ENCODE results near the gene PHACTR4.

The PHACTR4 gene

GRCh38 chr1:28395181-28395580 lies 25.6 kb downstream of the PHACTR4 start:
- H3K9me3 ChIP-seq (ENCODE audit: control insufficient read depth in 2 of 2, low read length in 2 of 2) = no peaks in the 10 kb centered on the region

GRCh38 chr1:28401760-28402159 lies 32.2 kb downstream of the PHACTR4 start:
- H3K27me3 ChIP-seq (ENCODE audit: control insufficient read depth in 1 of 2, insufficient read depth in 2 of 2, low read length in 2 of 2) = no peaks in the 10 kb centered on the region

More at GRCh38 chr1:28395181-28395580, 25.6 kb downstream of the PHACTR4 start:
- H3K27ac ChIP-seq (ENCODE audit: low read length) = no peak overlapping the region
- H3K4me3 ChIP-seq (ENCODE audit: low read length in 2 of 2) = no peak overlapping the region
- no peaks in the 10 kb centered on the region for H3K4me1 ChIP-seq (ENCODE audit: control insufficient read depth, insufficient read depth, low read length)
- H3K36me3 ChIP-seq (ENCODE audit: control insufficient read depth in 2 of 2, insufficient read depth in 2 of 2, low read length in 2 of 2) = no peaks in the 10 kb centered on the region
- H3K9ac ChIP-seq (ENCODE audit: low read length in 2 of 2) = no peak overlapping the region
- H3K27me3 ChIP-seq (ENCODE audit: control insufficient read depth in 1 of 2, insufficient read depth in 2 of 2, low read length in 2 of 2) = no peaks in the 10 kb centered on the region

GRCh38 chr1:28409090-28409489 lies 39.5 kb downstream of the PHACTR4 start:
- no peaks in the 10 kb centered on the region for H3K4me1 ChIP-seq (ENCODE audit: control insufficient read depth, insufficient read depth, low read length)
- no peak overlapping the region for H3K9ac ChIP-seq (ENCODE audit: low read length in 2 of 2)
- H3K36me3 ChIP-seq (ENCODE audit: control insufficient read depth in 2 of 2, insufficient read depth in 2 of 2, low read length in 2 of 2) = no peaks in the 10 kb centered on the region
- H3K27ac ChIP-seq (ENCODE audit: low read length) = no peak overlapping the region
- no peaks in the 10 kb centered on the region for H3K27me3 ChIP-seq (ENCODE audit: control insufficient read depth in 1 of 2, insufficient read depth in 2 of 2, low read length in 2 of 2)
- no peak overlapping the region for H3K4me3 ChIP-seq (ENCODE audit: low read length in 2 of 2)
- no peaks in the 10 kb centered on the region for H3K9me3 ChIP-seq (ENCODE audit: control insufficient read depth in 2 of 2, low read length in 2 of 2)

More at GRCh38 chr1:28401760-28402159, 32.2 kb downstream of the PHACTR4 start:
- no peak overlapping the region for H3K9ac ChIP-seq (ENCODE audit: low read length in 2 of 2)
- H3K4me1 ChIP-seq (ENCODE audit: control insufficient read depth, insufficient read depth, low read length) = no peaks in the 10 kb centered on the region
- no peak overlapping the region for H3K4me3 ChIP-seq (ENCODE audit: low read length in 2 of 2)
- no peaks in the 10 kb centered on the region for H3K36me3 ChIP-seq (ENCODE audit: control insufficient read depth in 2 of 2, insufficient read depth in 2 of 2, low read length in 2 of 2)
- no peak overlapping the region for H3K27ac ChIP-seq (ENCODE audit: low read length)
- no peaks in the 10 kb centered on the region for H3K9me3 ChIP-seq (ENCODE audit: control insufficient read depth in 2 of 2, low read length in 2 of 2)

GRCh38 chr1:28411656-28412055 lies 42.1 kb downstream of the PHACTR4 start:
- Histone ChIP-seq H3K4me1 (ENCODE audit: control insufficient read depth, insufficient read depth, low read length) (no peaks in the 10 kb centered on the region), H3K9ac (ENCODE audit: low read length in 2 of 2) (no peak overlapping the region), H3K4me3 (ENCODE audit: low read length in 2 of 2) (no peak overlapping the region), H3K27me3 (ENCODE audit: control insufficient read depth in 1 of 2, insufficient read depth in 2 of 2, low read length in 2 of 2) (no peaks in the 10 kb centered on the region), H3K36me3 (ENCODE audit: control insufficient read depth in 2 of 2, insufficient read depth in 2 of 2, low read length in 2 of 2) (no peaks in the 10 kb centered on the region), H3K9me3 (ENCODE audit: control insufficient read depth in 2 of 2, low read length in 2 of 2) (no peaks in the 10 kb centered on the region), H3K27ac (ENCODE audit: low read length) (no peak overlapping the region)

GRCh38 chr1:28412731-28413130 lies 43.2 kb downstream of the PHACTR4 start:
- H3K27ac ChIP-seq (ENCODE audit: low read length) = no peak overlapping the region
- no peaks in the 10 kb centered on the region for H3K9me3 ChIP-seq (ENCODE audit: control insufficient read depth in 2 of 2, low read length in 2 of 2)
- no peaks in the 10 kb centered on the region for H3K36me3 ChIP-seq (ENCODE audit: control insufficient read depth in 2 of 2, insufficient read depth in 2 of 2, low read length in 2 of 2)
- no peaks in the 10 kb centered on the region for H3K27me3 ChIP-seq (ENCODE audit: control insufficient read depth in 1 of 2, insufficient read depth in 2 of 2, low read length in 2 of 2)
- H3K4me1 ChIP-seq (ENCODE audit: control insufficient read depth, insufficient read depth, low read length) = no peaks in the 10 kb centered on the region
- H3K4me3 ChIP-seq (ENCODE audit: low read length in 2 of 2) = no peak overlapping the region
- H3K9ac ChIP-seq (ENCODE audit: low read length in 2 of 2) = no peak overlapping the region

- Histone ChIP-seq H3K4me3 (ENCODE audit: low read length in 2 of 2) (no peak overlapping the region), H3K27ac (ENCODE audit: low read length) (no peak overlapping the region), H3K27me3 (ENCODE audit: control insufficient read depth in 1 of 2, insufficient read depth in 2 of 2, low read length in 2 of 2) (no peaks in the 10 kb centered on the region), H3K36me3 (ENCODE audit: control insufficient read depth in 2 of 2, insufficient read depth in 2 of 2, low read length in 2 of 2) (peaks cover 0 to 2% of the 10 kb centered on the region in 2 donors), H3K4me1 (ENCODE audit: control insufficient read depth, insufficient read depth, low read length) (no peaks in the 10 kb centered on the region), H3K9me3 (ENCODE audit: control insufficient read depth in 2 of 2, low read length in 2 of 2) (no peaks in the 10 kb centered on the region), H3K9ac (ENCODE audit: low read length in 2 of 2) (no peak overlapping the region)
These were observed 47.1 kb downstream of the PHACTR4 start for GRCh38 chr1:28416509-28417194.

- H3K4me3 ChIP-seq (ENCODE audit: low read length in 2 of 2) = no peak overlapping the region
- H3K4me1 ChIP-seq (ENCODE audit: control insufficient read depth, insufficient read depth, low read length) = no peaks in the 10 kb centered on the region
- H3K36me3 ChIP-seq (ENCODE audit: control insufficient read depth in 2 of 2, insufficient read depth in 2 of 2, low read length in 2 of 2) = peaks cover 0 to 2% of the 10 kb centered on the region in 2 donors
- H3K9me3 ChIP-seq (ENCODE audit: control insufficient read depth in 2 of 2, low read length in 2 of 2) = no peaks in the 10 kb centered on the region
- no peak overlapping the region for H3K9ac ChIP-seq (ENCODE audit: low read length in 2 of 2)
- no peak overlapping the region for H3K27ac ChIP-seq (ENCODE audit: low read length)
- no peaks in the 10 kb centered on the region for H3K27me3 ChIP-seq (ENCODE audit: control insufficient read depth in 1 of 2, insufficient read depth in 2 of 2, low read length in 2 of 2)
These were observed 47.9 kb downstream of the PHACTR4 start for GRCh38 chr1:28417441-28417922.

- no peak overlapping the region for H3K27ac ChIP-seq (ENCODE audit: low read length)
- H3K4me3 ChIP-seq (ENCODE audit: low read length in 2 of 2) = no peak overlapping the region
- no peak overlapping the region for H3K9ac ChIP-seq (ENCODE audit: low read length in 2 of 2)
- no peaks in the 10 kb centered on the region for H3K9me3 ChIP-seq (ENCODE audit: control insufficient read depth in 2 of 2, low read length in 2 of 2)
- peaks cover 0 to 2% of the 10 kb centered on the region in 2 donors for H3K36me3 ChIP-seq (ENCODE audit: control insufficient read depth in 2 of 2, insufficient read depth in 2 of 2, low read length in 2 of 2)
- H3K27me3 ChIP-seq (ENCODE audit: control insufficient read depth in 1 of 2, insufficient read depth in 2 of 2, low read length in 2 of 2) = no peaks in the 10 kb centered on the region
- no peaks in the 10 kb centered on the region for H3K4me1 ChIP-seq (ENCODE audit: control insufficient read depth, insufficient read depth, low read length)
These were observed 48.5 kb downstream of the PHACTR4 start for GRCh38 chr1:28417926-28418637.

- H3K9ac ChIP-seq (ENCODE audit: low read length in 2 of 2) = no peak overlapping the region
These were observed 52.2 kb downstream of the PHACTR4 start for GRCh38 chr1:28421744-28422143.

GRCh38 chr1:28426831-28427230 lies 57.3 kb downstream of the PHACTR4 start:
- Histone ChIP-seq H3K36me3 (ENCODE audit: control insufficient read depth in 2 of 2, insufficient read depth in 2 of 2, low read length in 2 of 2) (no peaks in the 10 kb centered on the region), H3K27ac (ENCODE audit: low read length) (no peak overlapping the region), H3K4me1 (ENCODE audit: control insufficient read depth, insufficient read depth, low read length) (no peaks in the 10 kb centered on the region), H3K9ac (ENCODE audit: low read length in 2 of 2) (no peak overlapping the region), H3K4me3 (ENCODE audit: low read length in 2 of 2) (no peak overlapping the region), H3K9me3 (ENCODE audit: control insufficient read depth in 2 of 2, low read length in 2 of 2) (no peaks in the 10 kb centered on the region), H3K27me3 (ENCODE audit: control insufficient read depth in 1 of 2, insufficient read depth in 2 of 2, low read length in 2 of 2) (no peaks in the 10 kb centered on the region)

More at GRCh38 chr1:28421744-28422143, 52.2 kb downstream of the PHACTR4 start:
- Histone ChIP-seq H3K9me3 (ENCODE audit: control insufficient read depth in 2 of 2, low read length in 2 of 2) (no peaks in the 10 kb centered on the region), H3K27me3 (ENCODE audit: control insufficient read depth in 1 of 2, insufficient read depth in 2 of 2, low read length in 2 of 2) (no peaks in the 10 kb centered on the region), H3K4me1 (ENCODE audit: control insufficient read depth, insufficient read depth, low read length) (no peaks in the 10 kb centered on the region), H3K36me3 (ENCODE audit: control insufficient read depth in 2 of 2, insufficient read depth in 2 of 2, low read length in 2 of 2) (peaks cover 0 to 2% of the 10 kb centered on the region in 2 donors), H3K4me3 (ENCODE audit: low read length in 2 of 2) (no peak overlapping the region), H3K27ac (ENCODE audit: low read length) (no peak overlapping the region)

GRCh38 chr1:28428012-28428411 lies 58.5 kb downstream of the PHACTR4 start:
- Histone ChIP-seq H3K4me1 (ENCODE audit: control insufficient read depth, insufficient read depth, low read length) (no peaks in the 10 kb centered on the region), H3K9me3 (ENCODE audit: control insufficient read depth in 2 of 2, low read length in 2 of 2) (no peaks in the 10 kb centered on the region)

More at GRCh38 chr1:28428012-28428411, 58.5 kb downstream of the PHACTR4 start:
- H3K9ac ChIP-seq (ENCODE audit: low read length in 2 of 2) = no peak overlapping the region
- no peak overlapping the region for H3K27ac ChIP-seq (ENCODE audit: low read length)
- no peak overlapping the region for H3K4me3 ChIP-seq (ENCODE audit: low read length in 2 of 2)
- H3K27me3 ChIP-seq (ENCODE audit: control insufficient read depth in 1 of 2, insufficient read depth in 2 of 2, low read length in 2 of 2) = no peaks in the 10 kb centered on the region
- H3K36me3 ChIP-seq (ENCODE audit: control insufficient read depth in 2 of 2, insufficient read depth in 2 of 2, low read length in 2 of 2) = no peaks in the 10 kb centered on the region
